ENCODE measurements around the gene ATOX1.

- TF ChIP-seq CBFB (CRISPR knock-in tag; IDR thresholded peaks at IDR 0.05) (no peak), LARP7 (IDR thresholded peaks at IDR 0.05) (no peak), PRDM10 (IDR thresholded peaks at IDR 0.05; ENCODE audit: partially characterized antibody) (no peak), ZNF384 (IDR thresholded peaks at IDR 0.05; ENCODE audit: low read depth, low read length) (no peak), CTCF (IDR thresholded peaks at IDR 0.05 in 2 of 3, conservative IDR thresholded peaks at IDR 0.05 in 1 of 3; ENCODE audit: insufficient read depth in 2 of 3, low read depth in 1 of 3, low read length in 3 of 3) (no peak)
Observed at GRCh38 chr5:151758141-151758429, 346 bp downstream of the ATOX1 start.
